ENCODE results near the gene ADAMTS8. TPM values are rescaled to one million over a fixed set of nuclear protein-coding genes. Genes with fewer than 3 reads are reported as not detected.

The ADAMTS8 gene
- total RNA-seq, 1 experiment from 2014 or later = 0.07 TPM

DNA sequence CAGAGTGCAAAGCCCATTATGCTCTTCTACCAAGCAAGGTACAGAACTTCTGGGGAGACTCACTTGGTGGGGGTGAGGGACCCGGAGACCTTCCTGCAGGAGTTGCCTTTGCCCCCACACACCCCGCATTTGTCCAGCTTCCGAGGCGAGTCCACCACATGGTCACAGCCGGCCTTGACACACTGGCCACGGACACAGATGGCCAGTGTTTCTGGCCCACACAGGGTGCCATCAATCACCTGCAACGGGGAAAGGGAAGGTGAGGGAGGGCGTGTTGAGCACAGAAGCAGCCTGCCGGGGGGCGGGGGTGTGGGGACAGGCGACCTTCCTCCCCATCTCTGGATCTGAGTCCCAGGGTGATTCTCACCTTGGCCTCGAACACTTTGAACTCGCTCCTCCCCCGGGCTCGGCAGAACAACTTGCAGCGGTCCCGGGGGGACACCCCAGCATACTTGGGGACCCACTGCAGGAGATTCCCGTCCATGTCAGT is 20.0 kb downstream of the ADAMTS8 start:
- Histone ChIP-seq H3K4me1 (ENCODE audit: control insufficient read depth in 1 of 2, insufficient read depth in 2 of 2, low read length in 2 of 2) (peaks cover 0 to 7% of the 10 kb centered on the region in 2 experiments; a peak in 2 of 4 replicates), H3K79me2 (ENCODE audit: insufficient read depth, low read length) (no peaks in the 10 kb centered on the region), H3K27me3 (ENCODE audit: insufficient read depth, low read length) (peaks cover 12% of the 10 kb centered on the region; the same call in 1 of the 2 replicates), H3K9me3 (ENCODE audit: control insufficient read depth in 1 of 2, insufficient read depth in 1 of 2, low read depth in 1 of 2, low read length in 2 of 2) (no peaks in the 10 kb centered on the region), H3K36me3 (ENCODE audit: control insufficient read depth in 1 of 2, insufficient read depth in 2 of 2, low read length in 2 of 2) (no peaks in the 10 kb centered on the region), H3K4me3 (replicated peaks in 1 of 2; ENCODE audit: low read depth in 1 of 2, low read length in 2 of 2) (no peak overlapping the region), H3K27ac (ENCODE audit: low read depth, low read length) (no peak overlapping the region), H4K20me1 (ENCODE audit: insufficient read depth) (no peaks in the 10 kb centered on the region), H3K4me2 (ENCODE audit: low read length) (no peak overlapping the region), H3K9ac (ENCODE audit: low read length) (no peak overlapping the region), H2AFZ (ENCODE audit: low read depth, low read length, poor library complexity, severe bottlenecking) (no peak overlapping the region), H3K9me2 (ENCODE audit: insufficient read depth) (no peaks in the 10 kb centered on the region)
- ATAC-seq = no peak
- no peak for DNase-seq (ENCODE audit: low read depth, low spot score)
- RAD21 ChIA-PET (ENCODE audit: low non-redundant PET in 1 of 2, low total read pairs in 2 of 2, uncharacterized antibody in 2 of 2, unreplicated experiment in 2 of 2) = no interaction called here
- TF ChIP-seq JUND (IDR thresholded peaks at IDR 0.05) = no peak
- TF ChIP-seq, protein P1, sequence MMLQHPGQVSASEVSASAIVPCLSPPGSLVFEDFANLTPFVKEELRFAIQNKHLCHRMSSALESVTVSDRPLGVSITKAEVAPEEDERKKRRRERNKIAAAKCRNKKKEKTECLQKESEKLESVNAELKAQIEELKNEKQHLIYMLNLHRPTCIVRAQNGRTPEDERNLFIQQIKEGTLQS (IDR thresholded peaks at IDR 0.05) = no peak
- TF ChIP-seq, protein P2, sequence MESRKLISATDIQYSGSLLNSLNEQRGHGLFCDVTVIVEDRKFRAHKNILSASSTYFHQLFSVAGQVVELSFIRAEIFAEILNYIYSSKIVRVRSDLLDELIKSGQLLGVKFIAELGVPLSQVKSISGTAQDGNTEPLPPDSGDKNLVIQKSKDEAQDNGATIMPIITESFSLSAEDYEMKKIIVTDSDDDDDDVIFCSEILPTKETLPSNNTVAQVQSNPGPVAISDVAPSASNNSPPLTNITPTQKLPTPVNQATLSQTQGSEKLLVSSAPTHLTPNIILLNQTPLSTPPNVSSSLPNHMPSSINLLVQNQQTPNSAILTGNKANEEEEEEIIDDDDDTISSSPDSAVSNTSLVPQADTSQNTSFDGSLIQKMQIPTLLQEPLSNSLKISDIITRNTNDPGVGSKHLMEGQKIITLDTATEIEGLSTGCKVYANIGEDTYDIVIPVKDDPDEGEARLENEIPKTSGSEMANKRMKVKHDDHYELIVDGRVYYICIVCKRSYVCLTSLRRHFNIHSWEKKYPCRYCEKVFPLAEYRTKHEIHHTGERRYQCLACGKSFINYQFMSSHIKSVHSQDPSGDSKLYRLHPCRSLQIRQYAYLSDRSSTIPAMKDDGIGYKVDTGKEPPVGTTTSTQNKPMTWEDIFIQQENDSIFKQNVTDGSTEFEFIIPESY (IDR thresholded peaks at IDR 0.05; ENCODE audit: extremely low read depth, insufficient replicate concordance, low read length) = no peak
- TF ChIP-seq, protein P3, sequence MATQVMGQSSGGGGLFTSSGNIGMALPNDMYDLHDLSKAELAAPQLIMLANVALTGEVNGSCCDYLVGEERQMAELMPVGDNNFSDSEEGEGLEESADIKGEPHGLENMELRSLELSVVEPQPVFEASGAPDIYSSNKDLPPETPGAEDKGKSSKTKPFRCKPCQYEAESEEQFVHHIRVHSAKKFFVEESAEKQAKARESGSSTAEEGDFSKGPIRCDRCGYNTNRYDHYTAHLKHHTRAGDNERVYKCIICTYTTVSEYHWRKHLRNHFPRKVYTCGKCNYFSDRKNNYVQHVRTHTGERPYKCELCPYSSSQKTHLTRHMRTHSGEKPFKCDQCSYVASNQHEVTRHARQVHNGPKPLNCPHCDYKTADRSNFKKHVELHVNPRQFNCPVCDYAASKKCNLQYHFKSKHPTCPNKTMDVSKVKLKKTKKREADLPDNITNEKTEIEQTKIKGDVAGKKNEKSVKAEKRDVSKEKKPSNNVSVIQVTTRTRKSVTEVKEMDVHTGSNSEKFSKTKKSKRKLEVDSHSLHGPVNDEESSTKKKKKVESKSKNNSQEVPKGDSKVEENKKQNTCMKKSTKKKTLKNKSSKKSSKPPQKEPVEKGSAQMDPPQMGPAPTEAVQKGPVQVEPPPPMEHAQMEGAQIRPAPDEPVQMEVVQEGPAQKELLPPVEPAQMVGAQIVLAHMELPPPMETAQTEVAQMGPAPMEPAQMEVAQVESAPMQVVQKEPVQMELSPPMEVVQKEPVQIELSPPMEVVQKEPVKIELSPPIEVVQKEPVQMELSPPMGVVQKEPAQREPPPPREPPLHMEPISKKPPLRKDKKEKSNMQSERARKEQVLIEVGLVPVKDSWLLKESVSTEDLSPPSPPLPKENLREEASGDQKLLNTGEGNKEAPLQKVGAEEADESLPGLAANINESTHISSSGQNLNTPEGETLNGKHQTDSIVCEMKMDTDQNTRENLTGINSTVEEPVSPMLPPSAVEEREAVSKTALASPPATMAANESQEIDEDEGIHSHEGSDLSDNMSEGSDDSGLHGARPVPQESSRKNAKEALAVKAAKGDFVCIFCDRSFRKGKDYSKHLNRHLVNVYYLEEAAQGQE (IDR thresholded peaks at IDR 0.05; ENCODE audit: low read depth) = no peak
- CTCF ChIA-PET = no interaction called here
- no TSS peak for BruUV-seq (replicated peaks)
- intact Hi-C loops (cut with micrococcal nuclease) = no loop called here
- POLR2A ChIA-PET = no interaction called here

Data from HCT116 (cell line).